A673 (cell line): Measurements from ENCODE around the gene JHY.
"Not testable (repeated sequence)": the region's sequence is repeated elsewhere in the genome, so short reads cannot be mapped to it uniquely, and the experiment has no call there.

Source experiments
- EZH2 ChIP-seq: fragments of 200-600 bp; sonication (generic); IDR thresholded peaks from 2 replicates; pipeline ENCODE4 v1.6.1; 2017; ENCODE audit warnings: borderline replicate concordance, low read depth, mild to moderate bottlenecking, mixed read lengths, antibody characterized with exemption, low read length; ENCODE audit not compliant: poor library complexity, severe bottlenecking
- TF ChIP-seq, protein P1 (sequence below): fragments of 300-800, 200-600 bp; sonication (generic); conservative IDR thresholded peaks from 2 replicates; pipeline ENCODE4 v1.5.1; 2017; ENCODE audit warnings: low read depth, mild to moderate bottlenecking, antibody characterized with exemption, low read length, moderate library complexity, mixed read lengths

GRCh38 chr11:122863154-122863553 is 19.4 kb upstream of the JHY start:
- TF ChIP-seq, protein P1, sequence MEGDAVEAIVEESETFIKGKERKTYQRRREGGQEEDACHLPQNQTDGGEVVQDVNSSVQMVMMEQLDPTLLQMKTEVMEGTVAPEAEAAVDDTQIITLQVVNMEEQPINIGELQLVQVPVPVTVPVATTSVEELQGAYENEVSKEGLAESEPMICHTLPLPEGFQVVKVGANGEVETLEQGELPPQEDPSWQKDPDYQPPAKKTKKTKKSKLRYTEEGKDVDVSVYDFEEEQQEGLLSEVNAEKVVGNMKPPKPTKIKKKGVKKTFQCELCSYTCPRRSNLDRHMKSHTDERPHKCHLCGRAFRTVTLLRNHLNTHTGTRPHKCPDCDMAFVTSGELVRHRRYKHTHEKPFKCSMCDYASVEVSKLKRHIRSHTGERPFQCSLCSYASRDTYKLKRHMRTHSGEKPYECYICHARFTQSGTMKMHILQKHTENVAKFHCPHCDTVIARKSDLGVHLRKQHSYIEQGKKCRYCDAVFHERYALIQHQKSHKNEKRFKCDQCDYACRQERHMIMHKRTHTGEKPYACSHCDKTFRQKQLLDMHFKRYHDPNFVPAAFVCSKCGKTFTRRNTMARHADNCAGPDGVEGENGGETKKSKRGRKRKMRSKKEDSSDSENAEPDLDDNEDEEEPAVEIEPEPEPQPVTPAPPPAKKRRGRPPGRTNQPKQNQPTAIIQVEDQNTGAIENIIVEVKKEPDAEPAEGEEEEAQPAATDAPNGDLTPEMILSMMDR: not testable (repeated sequence)
- TF ChIP-seq EZH2: not testable (repeated sequence)
